GM18505 (cell line): ENCODE measurements around the gene PHF12.

Source experiments
- ATAC-seq: cut with Tn5 transposase; IDR thresholded peaks from one replicate; pipeline ENCODE4 v1.9.1; 2021; ENCODE audit not compliant: unreplicated experiment
- POLR2A ChIP-seq: IDR thresholded peaks from 4 replicates; pipeline ENCODE4 v1.6.1; 2011; ENCODE audit warnings: borderline replicate concordance; ENCODE audit not compliant: insufficient read depth, insufficient read length; ENCODE audit errors: extremely low read depth

Gene PHF12

DNA sequence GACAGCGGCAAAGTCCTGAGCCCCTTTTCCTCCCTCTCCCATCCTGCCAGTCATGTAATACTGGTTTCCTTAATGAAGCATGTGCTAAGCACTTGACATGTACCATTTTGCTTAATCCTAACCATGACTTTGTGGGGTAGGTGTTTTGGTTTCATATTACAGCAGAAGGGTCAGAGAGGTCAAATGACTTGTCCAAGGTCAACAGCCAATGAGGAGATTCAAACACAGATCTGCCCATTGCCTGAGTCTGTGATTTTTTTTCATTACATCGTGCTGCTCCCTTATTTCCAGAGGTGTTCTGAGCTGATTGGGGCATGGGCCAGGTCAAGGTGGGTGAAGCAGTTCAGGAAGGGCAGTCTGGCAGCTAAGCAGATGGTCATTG lies 17.6 kb upstream of the PHF12 start:
- no peak for TF ChIP-seq POLR2A
- ATAC-seq = no peak

DNA sequence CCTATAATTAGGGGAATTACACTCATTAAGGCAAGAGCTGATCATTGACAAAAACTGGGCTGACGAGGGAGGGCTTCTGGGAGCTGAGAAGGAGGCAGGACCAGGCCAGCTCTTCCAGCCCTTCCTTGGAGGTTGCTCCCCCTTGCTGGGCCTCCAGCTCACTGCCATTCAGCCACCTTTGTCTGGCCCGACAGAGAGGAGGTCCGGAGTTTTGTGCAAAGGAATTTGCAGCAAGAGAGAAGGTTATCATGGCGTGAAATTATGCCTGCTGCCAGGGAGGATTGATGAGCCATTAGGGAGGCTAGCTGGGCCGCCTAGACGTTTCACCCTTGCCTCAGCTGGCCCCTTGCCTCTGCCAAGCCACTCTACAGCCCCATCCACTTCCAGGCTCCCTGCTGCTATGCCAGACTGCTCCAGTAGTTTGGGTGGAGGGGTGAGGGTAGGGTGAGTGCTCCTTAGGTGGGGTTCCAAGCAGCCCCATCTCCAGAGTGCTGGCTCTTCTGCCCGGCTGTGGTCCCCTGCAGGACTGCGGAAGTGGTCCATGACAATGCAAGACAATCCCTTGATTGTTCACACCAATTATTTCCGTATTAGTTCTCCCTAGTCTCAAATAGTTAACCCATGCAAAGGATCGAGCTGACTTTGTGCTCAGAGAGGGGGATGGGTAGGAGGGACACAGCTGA lies 17.1 kb upstream of the PHF12 start:
- TF ChIP-seq POLR2A = no peak
- no peak for ATAC-seq

DNA sequence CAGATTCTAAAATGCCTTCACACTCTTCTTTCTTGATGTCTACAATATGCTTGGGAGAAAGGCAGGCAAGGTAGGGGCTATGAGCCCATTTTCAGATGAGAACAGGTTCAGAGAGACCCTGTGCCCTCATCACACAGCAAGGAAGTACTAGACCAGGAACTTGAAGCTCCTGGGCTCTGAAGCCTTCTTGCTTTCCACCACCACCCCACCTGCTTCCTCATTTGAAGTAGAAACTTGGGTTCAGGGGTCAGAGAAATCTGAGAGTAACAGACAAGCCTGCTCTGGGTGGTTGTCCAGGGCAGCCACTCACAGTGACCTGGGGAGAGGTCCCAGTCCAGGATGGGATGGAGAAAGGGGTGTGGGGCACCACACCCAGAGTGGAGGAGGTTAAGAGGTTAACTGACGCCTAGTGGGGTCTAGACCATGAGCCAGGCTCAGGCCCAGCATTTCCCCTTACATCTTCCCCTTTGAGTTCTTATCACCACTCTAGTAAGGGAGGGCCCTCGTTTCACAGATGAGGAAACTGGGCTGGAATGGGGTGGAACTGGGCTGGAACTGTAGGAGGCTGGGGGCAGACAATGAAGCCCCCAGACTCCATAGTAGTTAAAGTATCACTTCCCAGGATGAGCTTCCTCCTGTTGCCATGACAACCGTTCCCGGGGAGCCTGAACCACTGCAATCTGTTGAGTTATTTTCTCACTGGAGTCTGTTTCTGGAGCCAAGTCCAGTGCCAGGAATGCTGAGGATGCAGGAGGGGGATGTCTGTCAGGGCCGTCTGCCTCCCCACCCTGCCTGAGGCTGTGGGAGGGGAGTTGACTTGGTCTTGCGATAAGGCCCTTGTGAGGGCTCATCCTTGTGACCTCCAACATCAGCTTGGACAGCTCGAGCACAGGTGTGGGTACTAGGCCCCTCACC lies 16.2 kb upstream of the PHF12 start:
- TF ChIP-seq POLR2A = no peak
- ATAC-seq = no peak

DNA sequence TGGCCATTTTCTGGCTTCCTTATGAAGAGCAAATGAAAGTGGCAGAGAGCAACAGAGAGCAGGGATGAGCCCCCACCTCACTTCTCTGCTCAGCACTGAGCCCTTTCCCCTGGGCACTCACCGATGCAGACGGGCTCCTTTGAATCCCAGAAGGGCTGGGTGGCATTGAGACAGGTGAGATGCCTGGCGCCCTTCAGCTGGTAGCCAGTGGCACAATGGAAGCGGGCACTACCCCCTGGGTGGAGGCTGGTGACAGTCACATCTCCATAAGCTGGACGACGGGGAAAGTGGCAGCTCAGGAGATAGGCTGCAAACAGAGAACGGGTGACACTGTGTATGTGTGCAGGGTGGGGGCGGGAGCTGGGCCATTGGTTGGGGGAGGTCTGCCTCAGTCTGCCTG lies 12.5 kb upstream of the PHF12 start:
- TF ChIP-seq POLR2A = no peak
- no peak for ATAC-seq

DNA sequence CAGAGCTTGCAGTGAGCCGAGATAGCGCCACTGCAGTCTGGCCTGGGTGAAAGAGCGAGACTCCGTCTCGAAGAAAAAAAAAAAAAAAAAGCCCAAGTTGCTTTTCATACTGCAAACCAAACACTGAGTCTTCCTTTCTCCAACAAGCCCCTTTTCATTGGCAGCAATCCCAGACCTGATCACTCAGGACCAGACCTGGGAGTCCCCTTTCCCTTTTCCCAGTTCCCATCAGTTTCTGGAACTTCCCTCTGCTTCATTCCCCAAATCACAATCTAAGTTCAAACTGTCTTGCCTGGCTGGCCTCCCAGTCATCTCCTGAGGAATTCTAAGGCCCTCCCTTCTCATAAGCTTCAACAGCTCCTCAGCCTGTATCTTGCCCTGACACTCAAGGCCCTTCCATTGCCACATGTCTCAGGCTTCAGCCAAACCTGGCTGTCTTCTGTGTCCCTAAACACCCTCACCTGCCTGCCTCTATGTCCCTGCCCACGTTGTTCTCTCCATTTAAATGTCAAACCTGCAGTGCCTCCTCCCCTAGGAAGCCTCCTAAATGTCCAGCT lies 11.8 kb upstream of the PHF12 start:
- no peak for TF ChIP-seq POLR2A
- ATAC-seq = no peak

DNA sequence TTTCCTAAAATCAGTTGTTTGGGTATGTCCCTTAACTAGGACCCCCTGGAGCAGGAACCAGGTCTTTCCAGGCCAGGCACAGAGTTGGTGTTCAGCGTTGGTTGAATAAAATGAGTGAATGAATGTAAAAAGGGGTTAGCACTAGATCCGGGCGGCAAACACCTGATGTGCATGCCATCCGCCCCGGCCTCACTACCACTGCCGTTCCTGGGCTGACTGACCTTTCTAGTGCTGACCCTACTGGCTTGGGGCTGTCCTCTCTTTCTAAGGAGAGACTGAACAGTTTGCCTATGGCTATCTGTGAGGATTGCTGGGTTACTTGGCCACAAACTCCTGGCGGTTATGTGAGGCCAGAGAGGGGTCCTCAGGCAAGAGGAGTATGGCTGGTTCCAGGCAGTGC lies 10.1 kb upstream of the PHF12 start:
- no peak for ATAC-seq

DNA sequence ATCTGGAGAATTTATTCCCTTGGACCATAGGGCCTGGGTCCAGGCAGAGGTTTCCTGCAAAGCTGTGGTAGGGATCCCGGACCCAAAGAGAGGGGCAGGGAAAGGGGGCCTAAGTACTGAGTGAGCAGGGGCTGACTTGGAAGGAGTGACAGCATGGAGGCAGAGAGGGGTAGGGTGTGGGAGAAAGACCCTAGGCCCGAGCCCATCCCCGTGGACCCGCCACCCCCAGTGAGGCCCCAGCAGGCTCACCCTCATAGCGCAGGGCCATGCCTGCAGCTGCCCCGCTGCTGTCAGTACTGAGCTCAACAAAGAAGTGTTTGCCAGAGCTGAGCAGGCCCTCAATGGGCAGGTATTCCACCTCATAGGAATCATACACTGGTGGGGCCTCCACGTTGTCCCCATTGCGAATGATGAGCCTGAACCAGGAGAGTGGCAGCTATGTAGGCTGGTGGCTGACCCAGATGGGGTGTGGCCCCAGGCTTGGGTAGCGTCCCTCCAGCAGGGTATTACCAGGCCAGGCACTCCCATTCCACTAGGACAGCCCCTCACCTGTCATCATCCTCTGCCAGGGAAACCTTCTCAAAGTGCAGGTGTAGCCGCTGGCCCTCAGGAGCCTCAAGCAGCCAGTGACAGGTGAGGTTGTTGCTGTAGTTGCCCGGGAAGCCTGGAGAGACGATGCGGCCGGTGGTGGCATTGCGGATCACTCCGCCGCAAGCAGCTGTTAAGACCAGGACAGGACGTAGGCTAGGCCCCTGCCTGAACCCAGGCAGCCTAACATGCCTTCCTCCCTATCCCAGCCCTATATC lies 9.1 kb upstream of the PHF12 start:
- no peak for TF ChIP-seq POLR2A
- no peak for ATAC-seq

More for the DNA sequence above, 10.1 kb upstream of the PHF12 start:
- TF ChIP-seq POLR2A = no peak

DNA sequence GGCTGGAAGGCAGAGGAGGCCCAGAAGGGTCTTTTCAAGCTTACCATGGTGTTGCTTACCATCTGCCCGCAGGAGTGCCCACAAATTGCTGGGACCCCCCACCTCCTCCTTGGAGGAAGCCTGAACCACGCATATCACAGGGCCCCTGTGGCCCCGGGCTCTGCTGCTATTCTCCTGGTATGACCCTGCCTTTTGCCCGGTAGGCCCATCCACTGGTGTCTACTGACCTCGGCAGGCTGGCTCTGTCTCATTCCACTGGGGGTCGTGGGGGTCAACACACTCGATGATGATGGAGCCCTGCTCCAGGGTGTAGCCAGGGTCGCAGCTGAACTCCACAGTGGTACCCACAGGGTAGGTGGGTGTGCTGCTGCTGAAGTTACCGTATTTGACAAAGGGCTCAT lies 8.2 kb upstream of the PHF12 start:
- ATAC-seq = no peak
- no peak for TF ChIP-seq POLR2A

DNA sequence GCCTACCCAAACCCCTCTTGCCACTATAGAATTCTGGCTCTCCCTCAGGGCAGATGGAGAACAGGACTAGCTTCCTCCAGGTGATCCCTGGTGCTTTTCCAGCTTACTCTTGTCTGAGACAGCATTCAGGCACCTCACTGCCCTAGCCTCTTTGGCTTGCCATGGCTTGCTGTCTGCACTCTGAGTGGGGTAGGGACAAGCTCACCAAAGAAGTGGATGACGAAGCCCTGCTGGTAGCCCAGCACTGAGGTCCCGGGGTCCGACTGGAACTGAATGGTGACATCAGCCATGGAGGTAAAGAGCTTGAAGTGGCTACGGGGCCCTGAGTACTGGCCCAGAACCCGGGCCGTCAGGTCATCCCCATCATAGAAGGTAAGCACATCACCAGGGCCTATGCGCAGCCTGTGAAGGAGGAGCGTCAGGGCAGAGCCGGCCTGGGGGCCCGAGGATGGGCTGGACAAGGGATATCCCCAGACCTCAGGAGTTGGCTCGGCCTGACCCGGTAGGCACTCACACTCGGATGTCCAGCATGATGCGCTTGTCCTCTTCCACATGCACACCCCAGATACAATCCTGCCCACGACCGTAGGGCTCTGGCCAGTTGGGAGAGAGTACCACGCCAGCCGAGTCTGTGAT lies 7.6 kb upstream of the PHF12 start:
- ATAC-seq = no peak
- TF ChIP-seq POLR2A = no peak

DNA sequence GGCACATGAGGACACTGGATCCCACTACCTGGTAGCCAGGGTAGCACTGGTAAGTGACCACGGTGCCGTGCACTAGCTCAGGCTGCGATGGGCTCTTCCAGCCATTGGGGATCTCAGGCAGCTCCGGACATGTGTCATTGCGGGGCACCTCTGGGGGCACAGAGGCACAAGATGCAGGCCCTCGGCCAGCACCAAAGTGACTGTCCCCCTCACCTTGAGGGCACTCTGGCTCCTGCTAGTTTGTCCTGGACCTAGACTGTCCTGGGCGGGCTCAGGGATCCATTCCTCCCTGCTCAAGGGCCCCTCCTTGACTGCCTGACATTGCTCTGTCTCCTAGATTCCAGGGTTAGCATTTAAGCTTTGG lies 6.7 kb upstream of the PHF12 start:
- no peak for TF ChIP-seq POLR2A
- ATAC-seq = no peak

DNA sequence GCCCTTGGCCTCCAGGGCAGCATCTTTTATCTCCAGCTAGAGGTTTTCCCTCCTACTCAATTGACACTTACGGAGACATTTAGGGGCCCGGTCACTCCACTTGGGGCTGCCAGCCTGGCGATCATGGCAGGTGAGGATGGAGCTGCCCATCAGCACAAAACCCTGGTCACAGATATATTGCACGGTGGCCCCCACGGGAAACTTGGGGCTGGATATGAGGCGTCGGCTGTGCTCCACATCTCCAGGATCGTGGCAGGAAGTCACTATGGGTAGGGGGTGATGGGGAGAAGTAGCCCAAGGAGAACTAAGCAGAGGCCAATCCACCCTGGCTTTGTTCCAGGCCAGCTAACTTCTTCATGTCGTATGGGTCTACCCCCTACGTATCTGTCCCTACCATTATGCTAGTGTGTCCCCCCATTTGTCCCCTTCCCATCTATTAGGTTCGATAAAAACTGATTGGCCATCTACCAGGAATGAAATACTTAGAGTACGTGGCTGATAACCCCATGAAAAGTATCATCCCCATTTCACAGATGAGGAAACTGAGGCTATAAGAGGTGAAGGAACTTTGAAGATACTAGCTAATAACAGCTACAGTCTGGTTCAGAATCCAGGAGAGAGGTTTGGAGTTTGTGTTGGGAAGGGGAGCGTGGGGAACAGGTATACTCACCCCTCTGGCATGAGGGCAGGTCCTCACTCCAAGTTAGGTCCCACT lies 6.1 kb upstream of the PHF12 start:
- ATAC-seq = no peak
- TF ChIP-seq POLR2A = no peak

DNA sequence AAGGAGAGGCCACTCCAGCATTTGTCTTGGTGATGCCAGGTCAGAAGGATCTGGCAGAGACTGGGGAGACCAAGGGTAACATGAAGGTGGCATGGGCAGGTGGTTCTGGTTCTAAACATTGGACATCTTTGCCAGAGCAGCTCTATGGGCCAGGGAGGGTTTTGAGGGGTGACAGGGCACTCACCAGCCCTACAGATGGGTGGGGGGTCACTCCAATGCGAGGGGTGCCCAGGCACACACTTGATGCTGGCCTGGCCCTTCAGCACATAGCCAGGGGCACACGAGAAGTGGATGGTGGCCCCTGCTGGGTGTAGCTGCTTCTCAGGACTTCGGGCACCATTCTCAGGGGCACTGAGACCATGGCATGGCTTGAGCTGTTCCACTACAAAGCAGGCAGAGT lies 5.5 kb upstream of the PHF12 start:
- no peak for ATAC-seq
- TF ChIP-seq POLR2A = no peak
